HG02970 (cell line): ENCODE measurements around the gene COL4A1.

Experiments
- ATAC-seq: cut with Tn5 transposase; IDR thresholded peaks from one replicate; pipeline ENCODE4 v1.9.1; 2021; ENCODE audit warnings: mild to moderate bottlenecking, moderate library complexity, moderate number of reproducible peaks; ENCODE audit not compliant: unreplicated experiment, low FRiP score

Gene COL4A1

GRCh38 chr13:110182003-110182402 lies 125.0 kb downstream of the COL4A1 start:
- ATAC-seq: no peak

DNA sequence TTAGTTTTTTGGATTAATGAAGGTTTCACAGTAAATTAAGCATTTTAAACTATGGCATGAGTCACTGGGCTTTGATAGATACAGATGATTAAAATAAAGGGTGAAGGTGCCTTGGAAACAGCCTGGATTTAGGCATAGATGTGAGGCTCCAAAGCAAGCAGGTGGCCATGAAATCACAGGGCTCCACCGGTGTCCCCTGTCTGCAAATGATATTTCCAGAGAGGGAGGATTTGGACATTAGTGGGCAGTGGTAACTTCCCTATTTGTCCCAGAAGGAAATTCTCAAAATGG lies 127.2 kb downstream of the COL4A1 start:
- ATAC-seq: no peak

DNA sequence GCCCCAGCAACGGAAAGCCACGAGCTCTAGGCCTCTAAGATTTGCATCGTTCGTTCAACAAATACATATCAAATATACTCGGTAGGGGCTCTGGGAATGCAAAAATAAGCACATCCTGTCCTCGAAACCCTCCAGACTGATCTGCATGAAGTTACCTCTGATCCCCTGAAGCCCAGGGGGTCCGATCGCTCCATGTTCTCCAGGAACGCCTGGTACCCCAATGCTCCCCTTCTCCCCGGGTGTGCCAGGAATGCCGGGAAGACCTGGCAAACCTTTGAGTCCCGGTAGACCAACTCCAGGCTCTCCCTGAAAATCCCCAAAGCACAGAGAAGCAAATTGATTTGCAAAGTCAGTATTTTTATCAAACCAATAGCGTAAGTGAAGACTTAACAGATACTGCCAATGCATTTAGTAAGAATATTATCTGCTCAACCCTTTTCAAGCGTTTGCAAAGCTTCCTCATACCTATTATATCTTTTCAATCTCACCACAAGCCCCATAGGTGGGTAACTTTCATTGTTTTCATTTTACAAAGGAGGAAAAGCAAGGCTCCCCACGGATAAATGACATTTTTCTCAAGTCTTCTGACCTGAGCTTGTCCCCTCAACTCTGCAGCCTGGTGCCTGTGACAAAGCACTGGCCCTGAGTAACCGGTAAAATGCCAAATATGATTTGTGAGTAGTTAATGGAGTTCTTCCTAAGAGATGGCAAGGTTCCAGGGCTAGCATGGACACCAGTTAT lies 127.7 kb downstream of the COL4A1 start:
- ATAC-seq: no peak

DNA sequence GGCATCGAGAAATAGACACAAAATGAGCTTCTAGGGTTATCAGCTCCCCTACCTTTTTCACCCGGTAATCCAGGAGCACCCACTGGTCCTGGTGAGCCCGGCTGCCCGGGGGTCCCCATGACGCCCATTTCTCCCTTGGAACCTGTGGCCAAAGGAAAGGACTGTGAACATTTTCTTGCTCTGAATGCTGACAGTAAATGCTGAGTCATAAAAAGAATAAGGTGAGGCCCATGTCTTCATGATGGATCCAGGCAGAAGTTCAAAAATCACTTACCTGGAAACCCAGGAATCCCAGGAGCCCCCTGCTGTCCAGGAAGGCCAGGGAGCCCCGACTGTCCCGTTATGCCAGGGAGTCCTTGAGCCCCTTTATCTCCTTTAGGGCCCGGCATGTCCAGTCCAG lies 129.2 kb downstream of the COL4A1 start:
- ATAC-seq: no peak

DNA sequence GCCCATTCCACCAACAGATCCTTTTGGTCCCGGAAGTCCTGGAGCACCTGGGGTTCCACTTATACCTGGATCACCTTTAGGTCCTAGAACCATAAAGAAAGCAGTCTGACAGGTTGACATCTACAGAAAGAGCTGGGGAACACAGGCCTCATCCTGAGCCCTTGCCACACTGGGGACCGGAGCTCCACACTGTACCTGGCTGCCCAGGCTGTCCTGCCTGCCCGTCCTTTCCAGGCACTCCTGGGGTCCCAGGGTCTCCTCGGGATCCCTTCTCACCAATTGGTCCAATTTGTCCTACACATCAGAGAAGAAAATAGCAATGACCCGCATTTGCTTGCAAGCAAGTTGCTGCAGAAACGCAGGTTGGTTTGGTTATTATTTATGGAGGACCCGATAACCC lies 130.5 kb downstream of the COL4A1 start:
- ATAC-seq: no peak

GRCh38 chr13:110173247-110173818 lies 133.6 kb downstream of the COL4A1 start:
- no peak for ATAC-seq

- ATAC-seq: no peak
Observed at GRCh38 chr13:110170882-110171281, 136.1 kb downstream of the COL4A1 start.

DNA sequence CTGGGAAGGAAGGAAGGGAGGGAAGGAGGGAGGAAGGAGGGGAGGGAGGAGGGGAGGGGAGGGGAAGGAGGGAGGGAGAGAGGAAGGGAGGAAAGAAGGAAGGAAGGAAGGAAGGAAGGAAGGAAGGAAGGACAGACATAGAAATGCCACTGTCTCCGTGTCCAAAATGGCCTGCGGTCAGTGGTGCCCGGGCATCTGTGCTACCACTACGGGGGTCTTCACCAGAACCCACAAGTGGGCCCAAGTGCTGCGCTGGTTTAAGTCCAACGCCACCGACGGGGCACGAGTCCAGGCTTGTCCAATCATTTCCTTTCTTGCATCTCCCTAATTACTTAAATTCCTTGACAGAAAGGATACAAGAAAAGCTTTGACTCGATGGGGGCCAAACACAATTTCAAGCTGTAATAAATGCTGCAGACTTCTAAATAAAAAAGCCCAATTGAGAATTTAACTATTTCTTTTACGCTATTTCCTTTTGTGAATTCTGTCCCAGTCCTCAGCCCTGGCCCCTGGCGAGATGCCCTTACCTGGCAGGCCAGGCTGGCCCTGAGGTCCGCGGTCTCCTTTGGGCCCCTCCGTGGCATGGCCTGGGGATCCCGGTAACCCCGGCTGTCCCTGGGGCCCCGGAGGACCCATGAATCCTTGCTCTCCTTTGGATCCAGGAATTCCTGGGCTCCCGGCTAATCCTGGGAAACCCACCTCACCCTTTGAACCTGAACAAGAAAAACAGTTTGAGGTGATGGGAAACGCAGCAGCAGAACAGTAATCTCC lies 136.8 kb downstream of the COL4A1 start:
- no peak for ATAC-seq

GRCh38 chr13:110168999-110169933 lies 137.7 kb downstream of the COL4A1 start:
- ATAC-seq: no peak

GRCh38 chr13:110166598-110166997 lies 140.4 kb downstream of the COL4A1 start:
- no peak for ATAC-seq

- no peak for ATAC-seq
Observed at GRCh38 chr13:110164706-110165105, 142.3 kb downstream of the COL4A1 start.

DNA sequence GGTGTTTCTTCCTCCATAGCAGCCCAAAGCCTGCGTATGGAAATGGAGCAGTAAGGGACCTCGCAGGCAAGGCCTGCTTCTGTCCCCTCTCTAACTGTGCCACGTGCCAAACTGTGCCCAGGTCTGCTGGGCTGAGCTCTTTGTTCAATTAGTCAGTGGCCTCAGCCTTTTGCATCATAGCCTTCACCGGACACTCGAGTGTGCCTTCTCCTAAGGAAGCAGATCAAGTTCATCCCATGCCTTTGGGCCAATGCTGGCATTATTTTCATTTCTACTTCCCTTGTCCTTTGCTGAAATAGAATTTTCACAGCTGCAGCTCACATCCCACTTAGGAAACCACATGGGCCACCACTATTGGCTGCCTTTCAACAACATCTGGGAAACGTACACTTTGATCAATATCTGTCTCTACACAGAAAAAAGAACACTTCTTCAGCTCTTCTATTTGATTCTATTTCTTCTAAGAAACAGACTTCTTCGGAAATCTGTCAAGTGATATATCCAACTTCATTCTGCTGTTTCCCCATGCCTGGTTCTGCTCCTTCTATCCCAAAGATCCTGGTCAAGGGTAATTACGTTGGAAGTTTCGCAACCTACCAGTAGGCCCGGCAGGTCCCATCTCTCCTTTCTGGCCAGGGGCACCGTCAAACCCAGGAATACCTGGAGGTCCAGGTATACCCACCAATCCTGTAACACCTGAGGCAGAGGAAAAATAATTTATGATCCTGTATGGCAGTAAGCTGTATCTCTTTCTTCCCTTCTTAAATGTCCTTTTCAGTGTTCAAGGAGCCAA lies 143.9 kb downstream of the COL4A1 start:
- no peak for ATAC-seq

DNA sequence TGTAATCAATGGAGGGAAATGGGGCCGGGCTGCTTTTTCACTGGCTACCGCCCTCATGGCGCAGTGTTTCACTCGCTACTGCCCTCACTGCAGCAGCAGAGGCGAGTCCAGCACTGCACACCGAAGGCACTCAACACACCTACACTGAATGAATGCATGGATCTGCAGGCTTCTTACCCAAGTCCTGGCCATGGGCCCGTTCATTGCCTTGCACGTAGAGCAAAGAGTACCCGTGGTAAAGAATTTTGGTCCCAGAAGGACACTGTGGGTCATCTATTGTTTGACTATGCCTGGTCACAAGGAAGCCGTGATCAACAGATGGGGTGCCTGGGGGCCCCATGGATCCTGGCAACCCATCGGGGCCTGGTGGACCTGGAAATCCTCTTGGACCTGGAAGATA lies 144.9 kb downstream of the COL4A1 start:
- no peak for ATAC-seq

GRCh38 chr13:110161112-110161882 lies 145.7 kb downstream of the COL4A1 start:
- ATAC-seq: no peak

GRCh38 chr13:110158226-110158625 lies 148.7 kb downstream of the COL4A1 start:
- ATAC-seq: no peak

DNA sequence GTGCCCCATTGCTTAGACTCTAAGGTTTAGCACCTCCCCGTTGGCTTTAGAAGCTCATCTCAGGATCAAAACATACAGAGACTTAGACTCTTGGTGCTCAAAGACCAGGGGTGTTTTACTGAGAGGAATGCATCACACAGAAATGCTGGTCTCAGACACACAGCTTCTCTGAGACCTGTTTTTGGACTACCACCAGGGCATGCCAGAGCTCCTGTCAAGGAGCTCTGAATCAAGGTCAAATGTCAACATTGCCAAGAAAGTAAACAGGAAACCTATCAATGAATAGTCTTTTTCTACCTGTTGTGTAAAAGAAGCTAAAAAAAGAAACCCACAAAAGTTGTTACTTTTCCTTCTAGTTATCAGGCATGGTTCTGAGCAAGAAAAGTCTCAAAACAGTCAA lies 149.2 kb downstream of the COL4A1 start:
- no peak for ATAC-seq

DNA sequence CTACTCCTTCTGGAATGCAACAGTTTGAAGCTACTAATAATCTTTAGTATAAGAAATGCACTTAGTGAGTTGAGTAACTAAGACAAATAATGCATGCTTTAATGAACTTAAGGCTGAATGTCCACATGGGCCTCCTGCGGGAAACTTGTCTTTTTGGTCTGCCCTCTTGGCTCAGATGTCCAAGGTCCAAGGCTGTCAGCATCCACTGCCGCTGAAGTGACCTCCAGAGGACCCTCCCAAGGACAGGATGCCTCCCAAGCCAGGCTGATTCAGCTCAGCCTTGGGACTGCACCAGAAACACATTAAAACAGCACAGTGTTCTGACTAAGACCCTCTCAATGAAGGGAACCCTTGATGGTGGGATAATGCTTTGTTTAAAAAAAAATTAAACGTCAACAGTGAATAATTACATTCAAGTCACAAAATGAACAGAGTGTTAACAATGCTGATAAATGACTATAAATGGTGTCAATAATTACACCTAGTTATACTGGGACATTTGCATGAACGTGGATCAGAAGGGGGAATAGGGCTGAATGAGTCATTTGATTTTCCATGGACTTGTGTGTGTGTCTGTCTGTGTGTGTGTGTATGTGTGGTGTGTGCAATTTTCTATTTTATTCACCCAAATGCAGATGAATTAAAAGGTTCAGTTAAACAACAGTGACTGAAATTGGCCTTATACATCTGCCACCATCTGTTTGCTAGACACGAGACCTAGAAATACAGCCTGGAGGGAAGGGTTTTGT lies 150.5 kb downstream of the COL4A1 start:
- no peak for ATAC-seq

DNA sequence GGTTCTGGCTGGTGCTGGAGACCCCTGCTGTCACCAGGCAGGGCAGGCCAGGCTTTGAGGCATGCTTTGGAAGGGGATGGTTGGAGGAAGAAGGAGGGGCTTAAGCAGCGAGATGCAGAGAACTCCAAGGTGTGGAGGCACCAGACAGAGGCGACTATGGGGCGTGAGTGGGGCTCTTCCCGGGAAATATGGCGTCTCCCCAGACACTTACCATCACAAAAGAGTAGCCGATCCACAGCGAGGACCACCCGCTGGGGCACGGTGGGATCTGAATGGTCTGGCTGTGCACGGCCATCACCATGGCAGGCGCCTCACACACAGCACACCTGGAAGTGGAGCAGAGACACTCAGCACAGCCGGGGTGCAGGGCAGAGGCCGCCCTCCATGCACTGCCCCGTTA lies 151.9 kb downstream of the COL4A1 start:
- ATAC-seq: no peak
